Ishikawa (cell line): ENCODE results near the gene NKAIN2.

Experiments used
- CEBPB ChIP-seq: IDR thresholded peaks from 2 replicates; pipeline ENCODE4 v1.6.1; 2012
- CREB1 ChIP-seq: IDR thresholded peaks from 2 replicates; pipeline ENCODE4 v1.6.1; 2012; ENCODE audit warnings: low read depth
- EGR1 ChIP-seq: IDR thresholded peaks from 2 replicates; pipeline ENCODE4 v1.6.1; 2012
- EP300 ChIP-seq: IDR thresholded peaks from 2 replicates; pipeline ENCODE4 v1.6.1; 2012; ENCODE audit warnings: borderline replicate concordance
- FOXM1 ChIP-seq: IDR thresholded peaks from 2 replicates; pipeline ENCODE4 v1.6.1; 2012; ENCODE audit warnings: low read depth, borderline replicate concordance
- MAX ChIP-seq: IDR thresholded peaks from 2 replicates; pipeline ENCODE4 v1.6.1; 2012
- NFIC ChIP-seq: IDR thresholded peaks from 2 replicates; pipeline ENCODE4 v1.6.1; 2012
- RAD21 ChIP-seq: IDR thresholded peaks from 2 replicates; pipeline ENCODE4 v1.6.1; 2012; ENCODE audit warnings: low read depth
- TAF1 ChIP-seq: IDR thresholded peaks from 2 replicates; pipeline ENCODE4 v1.6.1; 2012; ENCODE audit warnings: low read depth, mild to moderate bottlenecking
- TCF12 ChIP-seq: IDR thresholded peaks from 2 replicates; pipeline ENCODE4 v1.6.1; 2012; ENCODE audit warnings: low read depth
- TEAD4 ChIP-seq: IDR thresholded peaks from 2 replicates; pipeline ENCODE4 v1.6.1; 2012
- YY1 ChIP-seq: IDR thresholded peaks from 2 replicates; pipeline ENCODE4 v1.6.1; 2012; ENCODE audit warnings: low read depth
- ZBTB7A ChIP-seq: IDR thresholded peaks from 2 replicates; pipeline ENCODE4 v1.6.1; 2012; ENCODE audit warnings: low read depth
- TF ChIP-seq, protein P1 (sequence below): IDR thresholded peaks from 2 replicates; pipeline ENCODE4 v1.6.1; 2012
- TF ChIP-seq, protein P2 (sequence below): IDR thresholded peaks from 2 replicates; pipeline ENCODE4 v1.6.1; 2012; ENCODE audit warnings: low read depth, mild to moderate bottlenecking

NKAIN2 gene

GRCh38 chr6:124099520-124099919 is 295.9 kb downstream of the NKAIN2 start:
- TF ChIP-seq, protein P1, sequence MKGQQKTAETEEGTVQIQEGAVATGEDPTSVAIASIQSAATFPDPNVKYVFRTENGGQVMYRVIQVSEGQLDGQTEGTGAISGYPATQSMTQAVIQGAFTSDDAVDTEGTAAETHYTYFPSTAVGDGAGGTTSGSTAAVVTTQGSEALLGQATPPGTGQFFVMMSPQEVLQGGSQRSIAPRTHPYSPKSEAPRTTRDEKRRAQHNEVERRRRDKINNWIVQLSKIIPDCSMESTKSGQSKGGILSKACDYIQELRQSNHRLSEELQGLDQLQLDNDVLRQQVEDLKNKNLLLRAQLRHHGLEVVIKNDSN: no peak
- TF ChIP-seq, protein P2, sequence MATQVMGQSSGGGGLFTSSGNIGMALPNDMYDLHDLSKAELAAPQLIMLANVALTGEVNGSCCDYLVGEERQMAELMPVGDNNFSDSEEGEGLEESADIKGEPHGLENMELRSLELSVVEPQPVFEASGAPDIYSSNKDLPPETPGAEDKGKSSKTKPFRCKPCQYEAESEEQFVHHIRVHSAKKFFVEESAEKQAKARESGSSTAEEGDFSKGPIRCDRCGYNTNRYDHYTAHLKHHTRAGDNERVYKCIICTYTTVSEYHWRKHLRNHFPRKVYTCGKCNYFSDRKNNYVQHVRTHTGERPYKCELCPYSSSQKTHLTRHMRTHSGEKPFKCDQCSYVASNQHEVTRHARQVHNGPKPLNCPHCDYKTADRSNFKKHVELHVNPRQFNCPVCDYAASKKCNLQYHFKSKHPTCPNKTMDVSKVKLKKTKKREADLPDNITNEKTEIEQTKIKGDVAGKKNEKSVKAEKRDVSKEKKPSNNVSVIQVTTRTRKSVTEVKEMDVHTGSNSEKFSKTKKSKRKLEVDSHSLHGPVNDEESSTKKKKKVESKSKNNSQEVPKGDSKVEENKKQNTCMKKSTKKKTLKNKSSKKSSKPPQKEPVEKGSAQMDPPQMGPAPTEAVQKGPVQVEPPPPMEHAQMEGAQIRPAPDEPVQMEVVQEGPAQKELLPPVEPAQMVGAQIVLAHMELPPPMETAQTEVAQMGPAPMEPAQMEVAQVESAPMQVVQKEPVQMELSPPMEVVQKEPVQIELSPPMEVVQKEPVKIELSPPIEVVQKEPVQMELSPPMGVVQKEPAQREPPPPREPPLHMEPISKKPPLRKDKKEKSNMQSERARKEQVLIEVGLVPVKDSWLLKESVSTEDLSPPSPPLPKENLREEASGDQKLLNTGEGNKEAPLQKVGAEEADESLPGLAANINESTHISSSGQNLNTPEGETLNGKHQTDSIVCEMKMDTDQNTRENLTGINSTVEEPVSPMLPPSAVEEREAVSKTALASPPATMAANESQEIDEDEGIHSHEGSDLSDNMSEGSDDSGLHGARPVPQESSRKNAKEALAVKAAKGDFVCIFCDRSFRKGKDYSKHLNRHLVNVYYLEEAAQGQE: no peak
- no peak for TF ChIP-seq FOXM1
- TF ChIP-seq TCF12: no peak
- no peak for TF ChIP-seq TEAD4
- TF ChIP-seq RAD21: no peak
- no peak for TF ChIP-seq CEBPB
- TF ChIP-seq EP300: no peak
- no peak for TF ChIP-seq CREB1
- TF ChIP-seq NFIC: no peak
- no peak for TF ChIP-seq MAX
- no peak for TF ChIP-seq ZBTB7A
- no peak for TF ChIP-seq TAF1
- TF ChIP-seq EGR1: no peak
- no peak for TF ChIP-seq YY1

DNA sequence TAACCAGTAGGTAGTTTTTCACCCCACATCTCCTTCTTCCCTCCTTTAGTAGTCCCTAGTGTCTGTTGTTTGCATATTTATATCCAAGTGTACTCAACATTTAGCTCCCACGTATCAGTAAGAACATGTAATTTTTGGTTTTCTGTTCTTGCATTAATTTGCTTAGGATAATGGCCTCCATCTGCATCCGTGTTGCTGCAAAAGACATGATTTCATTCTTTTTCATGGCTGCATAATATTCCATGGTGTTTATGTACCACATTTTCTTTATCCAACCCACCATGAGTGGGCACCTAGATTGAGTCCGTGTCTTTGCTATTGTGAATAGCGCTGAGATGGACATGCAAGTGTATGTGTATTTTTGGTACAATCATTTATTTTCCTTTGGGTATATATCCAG is 306.8 kb downstream of the NKAIN2 start:
- TF ChIP-seq YY1 (no peak), ZBTB7A (no peak), NFIC (no peak), FOXM1 (no peak), TEAD4 (no peak), MAX (no peak), EGR1 (no peak), RAD21 (no peak), CEBPB (no peak), CREB1 (no peak), TCF12 (no peak), TAF1 (no peak), EP300 (no peak)
- TF ChIP-seq, protein P2: no peak
- TF ChIP-seq, protein P1: no peak

DNA sequence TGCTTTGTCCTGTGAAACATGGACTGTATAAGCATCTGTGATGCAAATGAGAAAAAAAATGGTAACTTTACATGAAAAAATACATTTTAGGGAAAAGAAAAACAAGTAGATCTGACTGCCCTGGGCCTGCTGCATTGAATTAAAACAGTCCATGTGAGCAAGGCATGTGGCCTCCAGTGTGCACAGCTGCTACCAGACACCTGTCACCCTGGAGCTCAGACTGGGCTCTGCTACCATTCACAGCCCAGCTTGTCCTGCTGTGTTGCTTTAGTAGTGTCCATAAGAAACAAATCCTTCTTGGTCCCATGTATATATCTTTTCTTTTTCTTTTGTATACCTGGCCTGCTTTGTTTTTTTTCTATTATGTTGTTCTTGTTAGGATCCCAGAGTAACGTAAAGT is 315.9 kb downstream of the NKAIN2 start:
- TF ChIP-seq NFIC: no peak

DNA sequence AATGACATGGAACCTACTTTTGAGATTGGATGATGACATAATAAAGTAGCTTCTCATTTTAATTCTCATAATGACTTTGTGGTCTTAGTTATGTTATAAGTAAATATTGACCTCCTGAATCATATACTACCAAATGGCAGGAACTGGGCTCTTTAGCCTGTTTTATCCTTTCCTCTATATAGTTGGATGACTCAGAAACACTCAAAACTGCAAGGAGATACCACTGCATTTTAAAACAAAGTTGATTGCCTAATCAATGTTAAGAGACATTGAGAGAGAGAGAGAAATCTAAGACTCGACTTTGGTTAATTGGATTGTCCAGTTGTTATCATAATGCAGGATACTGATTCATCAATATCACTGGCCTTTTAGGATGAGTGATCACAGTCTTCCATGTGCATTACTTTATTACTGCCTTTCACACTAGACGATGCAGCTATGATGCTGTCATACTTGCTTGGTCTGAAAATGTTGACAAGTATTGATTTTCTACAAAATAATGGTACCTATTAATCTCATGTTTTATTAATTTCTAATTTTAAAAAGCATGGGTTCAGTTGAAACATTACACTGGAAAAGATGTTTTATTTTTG is 320.0 kb downstream of the NKAIN2 start:
- TF ChIP-seq EP300 (no peak), RAD21 (no peak), TCF12 (no peak)
- TF ChIP-seq, protein P2: no peak

DNA sequence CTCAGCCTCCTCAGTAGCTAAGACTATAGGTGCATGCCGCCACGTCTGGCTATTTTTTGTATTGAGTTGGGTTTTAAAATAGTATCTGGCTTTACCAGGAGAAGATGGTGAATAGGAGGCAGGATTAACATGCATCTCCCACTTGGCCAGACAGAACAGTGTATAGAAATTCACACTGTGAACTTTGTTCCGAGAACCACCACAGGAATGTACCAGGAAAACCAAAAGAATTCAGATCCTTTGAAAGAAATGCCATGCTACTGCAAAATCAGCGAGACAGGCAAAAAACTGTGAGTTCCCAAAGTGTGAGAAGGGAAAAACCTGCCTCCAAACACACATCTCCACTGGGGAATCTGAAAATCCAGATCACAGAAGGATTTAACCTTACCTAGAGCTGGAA is 327.6 kb downstream of the NKAIN2 start:
- TF ChIP-seq TEAD4: no peak
- TF ChIP-seq EGR1: no peak
- no peak for TF ChIP-seq FOXM1
- TF ChIP-seq CEBPB: no peak
- no peak for TF ChIP-seq NFIC
- no peak for TF ChIP-seq YY1
- TF ChIP-seq, protein P2: no peak
- no peak for TF ChIP-seq RAD21
- TF ChIP-seq ZBTB7A: no peak
- TF ChIP-seq, protein P1: no peak
- TF ChIP-seq EP300: no peak
- no peak for TF ChIP-seq TCF12
- no peak for TF ChIP-seq TAF1
- TF ChIP-seq MAX: no peak
- no peak for TF ChIP-seq CREB1
